Trophoblast cell (in vitro differentiated cells and primary cell): ENCODE results near the gene CCDC185.

Experiments used
- DNase-seq, 2 donors: peaks; one replicate each; pipeline ENCODE4 v3.0.0-alpha.2; 2016
- H2AFZ ChIP-seq: 2 replicates; pipeline ENCODE4 v1.6.1; 2013; ENCODE audit warnings: low read length, moderate library complexity, mild to moderate bottlenecking; ENCODE audit not compliant: insufficient read depth, poor library complexity
- H2AK5ac ChIP-seq: 2 replicates; pipeline ENCODE4 v1.6.1; 2013; ENCODE audit warnings: mild to moderate bottlenecking, low read length
- H2BK120ac ChIP-seq: 2 replicates; pipeline ENCODE4 v1.6.1; 2013; ENCODE audit warnings: low read length, mild to moderate bottlenecking, moderate library complexity; ENCODE audit not compliant: insufficient read depth, poor library complexity
- H2BK12ac ChIP-seq: 2 replicates; pipeline ENCODE4 v1.6.1; 2013; ENCODE audit warnings: mild to moderate bottlenecking, low read length, moderate library complexity
- H2BK5ac ChIP-seq: 2 replicates; pipeline ENCODE4 v1.6.1; 2013; ENCODE audit warnings: low read length, low read depth, moderate library complexity, mild to moderate bottlenecking; ENCODE audit not compliant: poor library complexity
- H3K14ac ChIP-seq: 2 replicates; pipeline ENCODE4 v1.6.1; 2013; ENCODE audit warnings: mild to moderate bottlenecking, low read length
- H3K18ac ChIP-seq: 2 replicates; pipeline ENCODE4 v1.6.1; 2013; ENCODE audit warnings: mild to moderate bottlenecking, low read length
- H3K23ac ChIP-seq: 2 replicates; pipeline ENCODE4 v1.6.1; 2013; ENCODE audit warnings: low read length
- H3K27ac ChIP-seq: 2 replicates; pipeline ENCODE4 v1.5.1; 2013; ENCODE audit warnings: low read depth, mild to moderate bottlenecking, inconsistent platforms, low read length, moderate library complexity
- H3K27me3 ChIP-seq: 2 replicates; pipeline ENCODE4 v1.6.1; 2013; ENCODE audit warnings: inconsistent platforms, mild to moderate bottlenecking, low read length, moderate library complexity; ENCODE audit not compliant: insufficient read depth
- H3K36me3 ChIP-seq, 2 experiments: 1 replicate in 1 of 2; 2 replicates in 1 of 2; pipeline ENCODE4 v1.6.1; 2013; ENCODE audit warnings: low read length in 2 of 2, mild to moderate bottlenecking in 2 of 2, moderate library complexity in 1 of 2; ENCODE audit not compliant: insufficient read depth in 2 of 2, control insufficient read depth in 1 of 2
- H3K4ac ChIP-seq: 2 replicates; pipeline ENCODE4 v1.6.1; 2013; ENCODE audit warnings: low read depth, mild to moderate bottlenecking, low read length, moderate library complexity
- H3K4me1 ChIP-seq, 2 experiments: 1 replicate in 1 of 2; 2 replicates in 1 of 2; pipeline ENCODE4 v1.6.1; 2013; ENCODE audit warnings: low read length in 2 of 2, mild to moderate bottlenecking in 2 of 2, moderate library complexity in 1 of 2; ENCODE audit not compliant: insufficient read depth in 2 of 2, control insufficient read depth in 1 of 2
- H3K4me2 ChIP-seq: 2 replicates; pipeline ENCODE4 v1.6.1; 2013; ENCODE audit warnings: inconsistent platforms, mild to moderate bottlenecking, low read length, moderate library complexity
- H3K4me3 ChIP-seq: 2 replicates; pipeline ENCODE4 v1.5.1; 2013; ENCODE audit warnings: mild to moderate bottlenecking, low read depth, low read length, inconsistent platforms
- H3K79me1 ChIP-seq: one replicate; pipeline ENCODE4 v1.6.1; 2013; ENCODE audit warnings: low read length
- H3K79me2 ChIP-seq: 2 replicates; pipeline ENCODE4 v1.6.1; 2013; ENCODE audit warnings: low read length, mild to moderate bottlenecking; ENCODE audit not compliant: control insufficient read depth, insufficient read depth, poor library complexity
- H3K9ac ChIP-seq: 2 replicates; pipeline ENCODE4 v1.6.1; 2013; ENCODE audit warnings: mild to moderate bottlenecking, low read length
- H3K9me3 ChIP-seq: 2 replicates; pipeline ENCODE4 v1.6.1; 2013; ENCODE audit warnings: low read depth, mild to moderate bottlenecking, control low read depth, inconsistent platforms, low read length; ENCODE audit not compliant: insufficient read depth
- H4K12ac ChIP-seq: 2 replicates; pipeline ENCODE4 v1.6.1; 2013; ENCODE audit warnings: low read depth, mild to moderate bottlenecking, low read length, moderate library complexity
- H4K8ac ChIP-seq: 2 replicates; pipeline ENCODE4 v1.6.1; 2013; ENCODE audit warnings: low read depth, mild to moderate bottlenecking, low read length, moderate library complexity
- H4K91ac ChIP-seq: one replicate; pipeline ENCODE4 v1.6.1; 2013; ENCODE audit warnings: low read depth, mild to moderate bottlenecking, low read length, moderate library complexity
- WGBS: extraction: QIAGEN DNeasy Blood & Tissue Kit; methylation state at CpG from one replicate; pipeline ENCODE4 v1.1.7; 2013; ENCODE audit warnings: missing lambda C conversion rate; ENCODE audit not compliant: insufficient read length, insufficient coverage; ENCODE audit errors: extremely low coverage; 5-methylcytosine and 5-hydroxymethylcytosine counted together

Gene CCDC185

DNA sequence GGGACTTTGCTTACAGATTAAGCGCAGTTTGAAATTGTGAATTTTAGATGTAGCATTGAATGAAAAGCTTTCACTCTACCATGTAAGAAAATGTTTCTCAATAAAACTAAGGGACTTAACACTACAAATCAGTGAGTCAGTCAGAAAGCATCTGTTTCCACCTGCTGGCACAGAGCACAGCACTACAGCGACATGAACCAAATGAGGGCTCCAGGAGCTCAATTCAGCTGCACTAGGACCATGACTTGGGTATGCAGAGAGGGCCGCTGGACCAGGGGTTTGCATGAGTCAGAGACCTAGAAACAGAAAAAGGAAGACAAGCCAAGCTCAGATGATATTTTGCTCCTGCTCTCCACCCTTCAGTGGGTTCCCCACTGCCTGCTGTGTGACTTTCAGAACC, 34.4 kb upstream of the CCDC185 start:
- H3K23ac ChIP-seq: no peak overlapping the region
- no peak overlapping the region for H2AFZ ChIP-seq
- H4K8ac ChIP-seq: no peak overlapping the region
- no peak overlapping the region for H2BK12ac ChIP-seq
- WGBS: no CpG with 5 or more reads among the region's 3 CpGs
- H3K79me1 ChIP-seq: no peaks in the 10 kb centered on the region
- no peak overlapping the region for H4K12ac ChIP-seq
- H3K9me3 ChIP-seq: no peaks in the 10 kb centered on the region
- no peak overlapping the region for H3K4ac ChIP-seq
- no peak overlapping the region for H2AK5ac ChIP-seq
- H3K14ac ChIP-seq: no peak overlapping the region
- no peaks in the 10 kb centered on the region for H3K79me2 ChIP-seq
- H3K9ac ChIP-seq: no peak overlapping the region
- H3K27me3 ChIP-seq: peaks cover 10% of the 10 kb centered on the region
- no peak overlapping the region for H3K18ac ChIP-seq
- no peak overlapping the region for H2BK5ac ChIP-seq
- H3K36me3 ChIP-seq: no peaks in the 10 kb centered on the region
- H3K4me1 ChIP-seq: peaks cover 4% of the 10 kb centered on the region in 2 experiments
- no peak overlapping the region for H2BK120ac ChIP-seq
- DNase-seq: peak; percentile 75 to 82
- no peak overlapping the region for H3K27ac ChIP-seq
- H4K91ac ChIP-seq: no peak overlapping the region
- no peak overlapping the region for H3K4me2 ChIP-seq
- no peak overlapping the region for H3K4me3 ChIP-seq

DNA sequence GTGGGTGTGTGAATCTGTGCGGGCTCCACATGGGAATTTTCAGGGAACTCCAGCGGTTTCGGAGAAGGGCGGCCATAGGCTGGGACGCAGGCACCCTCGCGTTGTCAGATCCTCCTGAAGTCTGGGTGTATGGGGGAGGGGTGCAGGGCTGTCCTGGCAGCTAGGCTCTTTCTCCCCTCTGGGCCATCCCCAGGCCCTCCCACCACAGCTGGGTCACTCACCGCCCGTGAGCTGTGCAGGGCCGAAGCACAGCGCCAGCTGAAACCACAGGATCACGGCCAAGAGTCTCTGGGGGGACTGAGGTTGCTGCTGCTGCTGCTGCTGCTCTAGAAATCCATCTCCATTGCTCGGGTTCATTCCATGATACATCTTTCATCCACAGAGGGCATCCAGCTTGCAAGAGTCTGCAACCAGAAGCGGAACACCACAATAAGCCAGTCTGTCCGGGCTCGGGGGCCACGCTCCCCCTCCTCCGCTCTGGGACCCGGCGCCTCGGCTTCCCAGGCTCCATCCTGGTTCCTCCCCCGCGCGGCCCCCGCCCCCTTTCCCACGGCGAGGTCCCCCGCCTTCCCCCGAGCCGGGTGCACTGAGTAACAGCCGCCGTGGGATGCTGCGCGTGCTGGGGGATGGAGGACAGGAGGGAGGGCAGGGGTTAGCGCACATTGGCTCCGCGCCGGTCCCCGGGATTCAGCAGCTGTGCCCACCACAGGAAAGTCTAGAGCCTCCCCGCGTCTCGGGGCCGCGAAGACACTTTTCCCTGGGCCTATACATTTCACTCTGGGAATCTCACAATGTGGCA, 30.0 kb upstream of the CCDC185 start:
- H2BK12ac ChIP-seq: no peak overlapping the region
- H3K36me3 ChIP-seq: no peaks in the 10 kb centered on the region
- peak overlapping the region; percentile 99 for H3K4me2 ChIP-seq
- H3K9me3 ChIP-seq: no peaks in the 10 kb centered on the region
- H4K91ac ChIP-seq: no peak overlapping the region
- H3K4me1 ChIP-seq: peaks cover 9% of the 10 kb centered on the region in 2 experiments
- no peak overlapping the region for H3K27ac ChIP-seq
- H4K8ac ChIP-seq: no peak overlapping the region
- H2BK120ac ChIP-seq: no peak overlapping the region
- no peak overlapping the region for H3K4ac ChIP-seq
- H4K12ac ChIP-seq: no peak overlapping the region
- no CpG with 5 or more reads among the region's 44 CpGs for WGBS
- no peak overlapping the region for H3K18ac ChIP-seq
- no peak overlapping the region for H3K23ac ChIP-seq
- no peaks in the 10 kb centered on the region for H3K79me2 ChIP-seq
- no peak overlapping the region for H2AFZ ChIP-seq
- DNase-seq: no peak
- H2BK5ac ChIP-seq: no peak overlapping the region
- H2AK5ac ChIP-seq: no peak overlapping the region
- peaks cover 23% of the 10 kb centered on the region for H3K27me3 ChIP-seq
- H3K4me3 ChIP-seq: peak overlapping the region; percentile 42
- H3K79me1 ChIP-seq: no peaks in the 10 kb centered on the region
- no peak overlapping the region for H3K9ac ChIP-seq
- H3K14ac ChIP-seq: no peak overlapping the region

DNA sequence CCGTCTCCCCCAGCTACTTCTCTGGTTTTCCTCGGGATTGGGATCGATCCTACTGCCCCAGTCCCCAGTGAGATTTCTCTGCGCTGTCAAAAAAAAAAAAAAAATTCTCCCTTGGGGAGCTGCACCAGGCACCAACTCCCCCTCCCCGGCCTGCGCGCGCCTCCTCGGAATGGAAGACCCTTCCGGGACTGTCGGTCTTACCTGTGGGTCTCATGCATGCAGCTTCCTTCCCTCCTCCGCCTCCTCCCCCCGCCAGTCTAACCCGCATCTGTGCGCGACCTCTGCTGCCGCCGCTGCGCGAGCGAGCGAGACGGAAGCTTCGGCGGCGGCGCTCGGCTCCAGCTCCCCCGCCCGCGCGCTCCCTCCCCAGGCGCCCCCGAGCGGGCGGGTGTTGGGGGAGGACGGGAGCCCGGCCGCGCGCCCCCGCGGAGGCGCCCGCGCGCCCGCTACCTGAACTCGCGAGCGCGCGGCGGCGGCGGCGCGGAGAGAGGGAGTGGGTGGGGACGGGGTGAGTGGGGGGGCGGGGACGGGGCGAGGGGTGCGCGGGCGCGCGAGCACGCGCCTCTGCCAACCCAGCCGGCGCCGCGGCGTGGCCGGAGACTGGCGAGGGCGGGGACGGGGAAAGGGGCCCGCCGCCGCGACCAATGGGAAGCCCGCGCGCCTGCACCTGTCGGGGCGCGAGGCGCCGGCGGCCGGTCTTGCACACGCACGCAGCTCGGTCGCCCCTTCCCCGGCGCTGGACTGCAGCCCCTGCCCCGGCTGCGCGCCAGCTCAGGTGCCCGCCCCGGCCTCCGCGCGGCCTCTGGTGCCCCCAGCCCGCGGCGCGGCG, 29.1 kb upstream of the CCDC185 start, which contains the start of gene SUSD4:
TSS of gene SUSD4 (minus strand) at position 321 of the 829 bp plus-strand sequence. CDS start 751 bp downstream, outside the sequence.
- no CpG with 5 or more reads among the region's 111 CpGs for WGBS
- Histone ChIP-seq H3K18ac (no peak within 1 kb of the TSS), H4K8ac (no peak within 1 kb of the TSS), H2BK12ac (no peak within 1 kb of the TSS), H3K9me3 (no peaks in the 10 kb centered on the region), H3K4me3 (peak within 1 kb of the TSS; percentile 74), H3K4me2 (peak within 1 kb of the TSS; percentile 99), H3K36me3 (no peaks in the 10 kb centered on the region), H3K4ac (no peak within 1 kb of the TSS), H3K79me2 (no peaks in the 10 kb centered on the region), H3K23ac (no peak within 1 kb of the TSS), H2AFZ (no peak within 1 kb of the TSS), H3K27ac (no peak within 1 kb of the TSS), H3K4me1 (peaks cover 9% of the 10 kb centered on the region in 2 experiments), H3K14ac (no peak within 1 kb of the TSS), H4K91ac (no peak within 1 kb of the TSS), H2BK5ac (no peak within 1 kb of the TSS), H2BK120ac (no peak within 1 kb of the TSS), H3K27me3 (peaks cover 23% of the 10 kb centered on the region), H3K79me1 (no peaks in the 10 kb centered on the region), H2AK5ac (no peak within 1 kb of the TSS), H3K9ac (no peak within 1 kb of the TSS), H4K12ac (no peak within 1 kb of the TSS)
- peak in 1 of 2 donors; percentile 48 for DNase-seq

DNA sequence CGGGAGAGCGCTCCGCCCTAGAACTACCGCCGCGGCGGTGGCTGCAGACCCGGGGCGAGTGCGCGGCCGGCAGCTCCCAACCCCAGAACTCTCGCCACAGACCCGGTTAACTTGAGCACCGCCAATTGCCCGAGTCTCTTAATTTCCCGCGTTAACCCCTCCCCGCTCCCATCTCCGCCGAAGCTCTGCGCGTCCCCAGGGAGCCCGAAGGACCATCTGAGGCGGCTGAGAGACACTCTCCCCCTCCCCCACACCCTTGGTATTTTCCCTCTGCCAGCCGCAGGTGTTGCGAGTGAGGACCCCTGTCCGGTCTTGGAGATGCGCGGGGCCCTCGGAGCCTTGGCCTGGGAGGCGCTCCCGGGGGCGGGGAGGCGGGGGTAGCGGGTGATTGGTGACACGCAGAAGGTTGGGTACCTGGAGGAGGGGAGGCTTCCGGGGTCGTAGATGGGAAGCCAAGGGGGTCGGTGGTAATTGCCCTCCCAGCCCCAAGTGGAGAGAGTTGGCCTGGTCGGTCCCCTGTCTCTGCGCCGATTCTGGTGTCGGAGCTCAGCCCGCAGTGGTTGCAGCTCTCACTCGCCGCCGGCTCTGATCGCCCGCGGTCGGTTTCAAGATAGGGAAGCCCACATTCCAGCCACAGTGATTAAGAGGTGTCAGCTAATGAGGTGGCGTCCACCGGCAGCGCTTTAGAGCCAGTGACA, 28.4 kb upstream of the CCDC185 start:
- Histone ChIP-seq H3K9ac (no peak overlapping the region), H3K4me3 (peak overlapping the region; percentile 74), H2BK5ac (no peak overlapping the region), H4K12ac (no peak overlapping the region), H3K23ac (no peak overlapping the region), H3K27me3 (peaks cover 23% of the 10 kb centered on the region), H3K4ac (no peak overlapping the region), H3K14ac (no peak overlapping the region), H4K91ac (no peak overlapping the region), H2BK120ac (no peak overlapping the region), H2BK12ac (no peak overlapping the region), H2AFZ (no peak overlapping the region), H3K79me2 (no peaks in the 10 kb centered on the region), H3K36me3 (no peaks in the 10 kb centered on the region), H3K18ac (no peak overlapping the region), H2AK5ac (no peak overlapping the region), H4K8ac (no peak overlapping the region), H3K4me1 (peaks cover 9% of the 10 kb centered on the region in 2 experiments), H3K4me2 (peak overlapping the region; percentile 99), H3K79me1 (no peaks in the 10 kb centered on the region), H3K9me3 (no peaks in the 10 kb centered on the region), H3K27ac (no peak overlapping the region)
- peak in 1 of 2 donors; percentile 15 for DNase-seq
- no CpG with 5 or more reads among the region's 55 CpGs for WGBS
